Measurements from ENCODE around the gene ADGRB2.
"Not testable (repeated sequence)": the region's sequence is repeated elsewhere in the genome, so short reads cannot be mapped to it uniquely, and the experiment has no call there.

ADGRB2 gene

GRCh38 chr1:31712068-31712467, 52.1 kb downstream of the ADGRB2 start:
- TF ChIP-seq, protein P1, sequence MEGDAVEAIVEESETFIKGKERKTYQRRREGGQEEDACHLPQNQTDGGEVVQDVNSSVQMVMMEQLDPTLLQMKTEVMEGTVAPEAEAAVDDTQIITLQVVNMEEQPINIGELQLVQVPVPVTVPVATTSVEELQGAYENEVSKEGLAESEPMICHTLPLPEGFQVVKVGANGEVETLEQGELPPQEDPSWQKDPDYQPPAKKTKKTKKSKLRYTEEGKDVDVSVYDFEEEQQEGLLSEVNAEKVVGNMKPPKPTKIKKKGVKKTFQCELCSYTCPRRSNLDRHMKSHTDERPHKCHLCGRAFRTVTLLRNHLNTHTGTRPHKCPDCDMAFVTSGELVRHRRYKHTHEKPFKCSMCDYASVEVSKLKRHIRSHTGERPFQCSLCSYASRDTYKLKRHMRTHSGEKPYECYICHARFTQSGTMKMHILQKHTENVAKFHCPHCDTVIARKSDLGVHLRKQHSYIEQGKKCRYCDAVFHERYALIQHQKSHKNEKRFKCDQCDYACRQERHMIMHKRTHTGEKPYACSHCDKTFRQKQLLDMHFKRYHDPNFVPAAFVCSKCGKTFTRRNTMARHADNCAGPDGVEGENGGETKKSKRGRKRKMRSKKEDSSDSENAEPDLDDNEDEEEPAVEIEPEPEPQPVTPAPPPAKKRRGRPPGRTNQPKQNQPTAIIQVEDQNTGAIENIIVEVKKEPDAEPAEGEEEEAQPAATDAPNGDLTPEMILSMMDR (IDR thresholded peaks at IDR 0.05; ENCODE audit: low read depth, low read length, missing control alignments) = no peak
- no peak overlapping the region for H3K4me3 ChIP-seq (replicated peaks; ENCODE audit: low read depth, low read length)
- no peak for DNase-seq (ENCODE audit: extremely low read depth, low read depth)

- TF ChIP-seq, protein P1 (IDR thresholded peaks at IDR 0.05; ENCODE audit: low read depth, low read length, missing control alignments) = no peak
- no peak overlapping the region for H3K4me3 ChIP-seq (replicated peaks; ENCODE audit: low read depth, low read length)
- DNase-seq (ENCODE audit: extremely low read depth, low read depth) = no peak
These were observed 55.8 kb downstream of the ADGRB2 start for GRCh38 chr1:31708324-31708723.

GRCh38 chr1:31707711-31708110, 56.4 kb downstream of the ADGRB2 start:
- no peak overlapping the region for H3K4me3 ChIP-seq (replicated peaks; ENCODE audit: low read depth, low read length)
- TF ChIP-seq, protein P1 (IDR thresholded peaks at IDR 0.05; ENCODE audit: low read depth, low read length, missing control alignments) = peak; percentile 34
- no peak for DNase-seq (ENCODE audit: extremely low read depth, low read depth)

- DNase-seq (ENCODE audit: extremely low read depth, low read depth); H3K4me3 ChIP-seq (replicated peaks; ENCODE audit: low read depth, low read length): not testable (repeated sequence)
These were observed 57.0 kb downstream of the ADGRB2 start for GRCh38 chr1:31707059-31707600.

DNA sequence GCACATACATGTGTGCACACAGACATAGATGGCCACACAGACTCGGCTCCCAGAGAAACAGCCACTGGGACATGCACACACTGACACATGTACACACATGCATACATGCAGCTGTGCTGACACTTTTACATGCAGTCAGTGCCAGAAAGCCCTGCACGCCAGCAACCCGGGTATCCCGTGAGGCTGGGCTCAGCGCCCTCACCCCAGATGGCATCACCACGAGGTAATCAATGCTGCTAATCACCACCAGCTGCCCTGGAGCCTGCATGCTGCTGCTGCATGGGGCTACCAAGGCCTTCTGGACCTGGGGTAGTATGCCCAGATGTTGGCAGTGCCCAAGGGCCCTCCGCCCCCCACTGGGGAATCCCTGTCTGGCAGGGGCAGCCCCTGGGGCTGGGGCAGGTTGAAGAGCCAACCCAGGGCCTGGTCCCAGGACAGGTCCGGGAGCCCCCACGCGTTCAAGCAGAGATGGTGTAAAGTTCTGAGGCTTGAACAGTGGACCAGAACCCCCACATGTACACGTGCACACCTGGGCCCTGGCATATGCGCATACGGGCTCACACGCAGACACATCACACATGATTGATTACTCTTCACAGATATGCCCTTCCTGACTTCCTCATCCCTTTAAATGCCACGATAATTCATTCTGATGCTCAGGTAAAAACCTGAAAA, 57.6 kb downstream of the ADGRB2 start:
- DNase-seq (ENCODE audit: extremely low read depth, low read depth) = no peak
- H3K4me3 ChIP-seq (replicated peaks; ENCODE audit: low read depth, low read length) = no peak overlapping the region

GRCh38 chr1:31705080-31705866, 58.9 kb downstream of the ADGRB2 start:
- TF ChIP-seq, protein P1 (IDR thresholded peaks at IDR 0.05; ENCODE audit: low read depth, low read length, missing control alignments) = peak; percentile 35
- peak overlapping the region; percentile 26 for H3K4me3 ChIP-seq (replicated peaks; ENCODE audit: low read depth, low read length)

More for the DNA sequence above, 57.6 kb downstream of the ADGRB2 start:
- TF ChIP-seq, protein P1 (IDR thresholded peaks at IDR 0.05; ENCODE audit: low read depth, low read length, missing control alignments) = no peak

More at GRCh38 chr1:31705080-31705866, 58.9 kb downstream of the ADGRB2 start:
- DNase-seq (ENCODE audit: extremely low read depth, low read depth) = no peak

Data from HFF-Myc (cell line).